Hepatocyte (in vitro differentiated cells): Measurements from ENCODE around the gene DCXR. TPM values are rescaled to one million over a fixed set of nuclear protein-coding genes. Genes with fewer than 3 reads are reported as not detected.

Experiments used
- DNase-seq: peaks from one replicate; pipeline ENCODE4 v3.0.0-alpha.2; 2016; ENCODE audit warnings: low spot score
- H2AFZ ChIP-seq: fragments of 200-600 bp; sonication (generic); 2 replicates; pipeline ENCODE4 v1.6.0; 2016; ENCODE audit warnings: antibody characterized with exemption, mild to moderate bottlenecking
- H3K27ac ChIP-seq: fragments of 200-600 bp; sonication (generic); 2 replicates; pipeline ENCODE4 v1.5.1; 2016; ENCODE audit warnings: mild to moderate bottlenecking
- H3K27me3 ChIP-seq: fragments of 200-600 bp; sonication (generic); 2 replicates; pipeline ENCODE4 v1.6.1; 2016
- H3K36me3 ChIP-seq: fragments of 200-600 bp; sonication (generic); replicated peaks from 2 replicates; pipeline ENCODE4 v1.5.1; 2016; ENCODE audit warnings: low read depth; ENCODE audit not compliant: insufficient read depth
- H3K4me1 ChIP-seq: fragments of 200-600 bp; sonication (generic); 2 replicates; pipeline ENCODE4 v1.5.1; 2016; ENCODE audit warnings: mild to moderate bottlenecking, moderate library complexity; ENCODE audit not compliant: insufficient read depth
- H3K4me2 ChIP-seq: fragments of 200-600 bp; sonication (generic); 2 replicates; pipeline ENCODE4 v1.6.0; 2016
- H3K4me3 ChIP-seq: fragments of 200-600 bp; sonication (generic); 2 replicates; pipeline ENCODE4 v1.5.1; 2016; ENCODE audit warnings: mild to moderate bottlenecking
- H3K79me2 ChIP-seq: fragments of 200-600 bp; sonication (generic); 2 replicates; pipeline ENCODE4 v1.6.0; 2017; ENCODE audit warnings: mild to moderate bottlenecking
- H3K9me2 ChIP-seq: fragments of 200-600 bp; sonication (generic); replicated peaks from 2 replicates; pipeline ENCODE4 v1.6.0; 2017; ENCODE audit warnings: mild to moderate bottlenecking; ENCODE audit not compliant: insufficient read depth
- H3K9me3 ChIP-seq: fragments of 200-600 bp; sonication (generic); 2 replicates; pipeline ENCODE4 v1.5.1; 2016; ENCODE audit warnings: low read depth, mild to moderate bottlenecking
- H4K20me1 ChIP-seq: fragments of 200-600 bp; sonication (generic); 2 replicates; pipeline ENCODE4 v1.6.0; 2016; ENCODE audit warnings: mild to moderate bottlenecking; ENCODE audit not compliant: insufficient read depth, poor library complexity, severe bottlenecking
- EZH2 ChIP-seq: fragments of 200-600 bp; sonication (generic); IDR thresholded peaks from 2 replicates; pipeline ENCODE4 v1.6.1; 2016; ENCODE audit warnings: antibody characterized with exemption, mild to moderate bottlenecking, borderline replicate concordance
- EZH2phosphoT487 ChIP-seq: fragments of 200-600 bp; sonication (generic); IDR thresholded peaks from one replicate; pipeline ENCODE4 v1.6.1; 2018; ENCODE audit warnings: antibody characterized with exemption, mild to moderate bottlenecking, low read depth, moderate library complexity; ENCODE audit not compliant: unreplicated experiment, severe bottlenecking
- WGBS: methylation state at CpG from one replicate; pipeline ENCODE4 v1.1.6; 2016; ENCODE audit warnings: low lambda C conversion rate; ENCODE audit errors: missing lambda C conversion rate; 5-methylcytosine and 5-hydroxymethylcytosine counted together
- polyA plus RNA-seq: library from polyadenylated mRNA; unstranded; fragments of >200 nt; fragmentation: Nextera tagmentation; extraction: Ambion mirVana; gene quantifications from 2 replicates; pipeline ENCODE4 v1.2.1, GENCODE V29; 2016
- total RNA-seq: library from RNA; depleted of rRNA; stranded (reverse); fragments of >200 nt; gene quantifications from 2 replicates; pipeline ENCODE4 v1.2.3, GENCODE V29; 2014
- TF ChIP-seq, protein P1 (sequence below): fragments of 200-600 bp; sonication (generic); IDR thresholded peaks from 2 replicates; pipeline ENCODE4 v1.5.1; 2016; ENCODE audit warnings: antibody characterized with exemption, mild to moderate bottlenecking; ENCODE audit not compliant: poor library complexity

The DCXR gene
- total and polyA plus RNA-seq, 2 experiments from 2014 or later = 118 to 207 TPM

GRCh38 chr17:82034371-82035011, 3.0 kb downstream of the DCXR start:
- Histone ChIP-seq H3K4me2 (no peak overlapping the region), H3K79me2 (peaks cover 11% of the 10 kb centered on the region), H3K27me3 (no peaks in the 10 kb centered on the region), H3K4me3 (no peak overlapping the region), H3K9me3 (no peaks in the 10 kb centered on the region), H3K9me2 (no peaks in the 10 kb centered on the region), H3K4me1 (peaks cover 20% of the 10 kb centered on the region), H3K27ac (no peak overlapping the region), H2AFZ (no peak overlapping the region), H4K20me1 (no peaks in the 10 kb centered on the region), H3K36me3 (no peaks in the 10 kb centered on the region)
- TF ChIP-seq EZH2phosphoT487 (no peak), EZH2 (no peak)
- TF ChIP-seq, protein P1, sequence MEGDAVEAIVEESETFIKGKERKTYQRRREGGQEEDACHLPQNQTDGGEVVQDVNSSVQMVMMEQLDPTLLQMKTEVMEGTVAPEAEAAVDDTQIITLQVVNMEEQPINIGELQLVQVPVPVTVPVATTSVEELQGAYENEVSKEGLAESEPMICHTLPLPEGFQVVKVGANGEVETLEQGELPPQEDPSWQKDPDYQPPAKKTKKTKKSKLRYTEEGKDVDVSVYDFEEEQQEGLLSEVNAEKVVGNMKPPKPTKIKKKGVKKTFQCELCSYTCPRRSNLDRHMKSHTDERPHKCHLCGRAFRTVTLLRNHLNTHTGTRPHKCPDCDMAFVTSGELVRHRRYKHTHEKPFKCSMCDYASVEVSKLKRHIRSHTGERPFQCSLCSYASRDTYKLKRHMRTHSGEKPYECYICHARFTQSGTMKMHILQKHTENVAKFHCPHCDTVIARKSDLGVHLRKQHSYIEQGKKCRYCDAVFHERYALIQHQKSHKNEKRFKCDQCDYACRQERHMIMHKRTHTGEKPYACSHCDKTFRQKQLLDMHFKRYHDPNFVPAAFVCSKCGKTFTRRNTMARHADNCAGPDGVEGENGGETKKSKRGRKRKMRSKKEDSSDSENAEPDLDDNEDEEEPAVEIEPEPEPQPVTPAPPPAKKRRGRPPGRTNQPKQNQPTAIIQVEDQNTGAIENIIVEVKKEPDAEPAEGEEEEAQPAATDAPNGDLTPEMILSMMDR = no peak
- WGBS = 87% methylated on average over 18 of the region's 23 CpGs
- DNase-seq = no peak

DNA sequence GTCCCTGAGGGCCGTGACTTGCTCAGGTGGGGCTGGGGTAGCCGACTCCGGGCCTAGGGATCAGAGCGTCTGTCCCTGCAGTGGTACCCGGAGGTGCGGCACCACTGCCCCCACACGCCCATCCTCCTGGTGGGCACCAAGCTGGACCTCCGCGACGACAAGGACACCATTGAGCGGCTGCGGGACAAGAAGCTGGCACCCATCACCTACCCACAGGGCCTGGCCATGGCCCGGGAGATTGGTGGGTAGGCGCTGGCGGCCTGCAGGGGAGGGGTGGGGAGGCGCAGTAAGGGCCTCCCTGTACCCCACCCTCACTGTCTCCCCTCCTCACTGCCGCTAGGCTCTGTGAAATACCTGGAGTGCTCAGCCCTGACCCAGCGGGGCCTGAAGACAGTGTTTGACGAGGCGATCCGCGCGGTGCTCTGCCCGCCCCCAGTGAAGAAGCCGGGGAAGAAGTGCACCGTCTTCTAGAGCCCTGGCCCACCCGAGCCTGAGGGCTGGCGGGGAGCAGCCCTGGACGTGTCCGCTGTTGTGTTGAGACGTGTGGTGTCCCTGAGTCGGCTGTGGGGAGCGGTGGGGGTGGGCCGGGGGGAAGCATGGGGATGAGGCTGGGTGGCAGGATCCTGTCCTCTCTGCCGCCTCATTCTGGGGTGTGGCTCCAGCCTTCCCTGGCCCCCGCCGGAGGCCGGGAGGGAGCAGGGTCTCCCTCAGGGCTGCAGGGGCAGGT, 4.0 kb downstream of the DCXR start:
- 95% methylated on average over 17 of the region's 38 CpGs for WGBS
- TF ChIP-seq, protein P1 = no peak
- TF ChIP-seq EZH2phosphoT487 (no peak), EZH2 (no peak)

GRCh38 chr17:82031885-82032627, 5.4 kb downstream of the DCXR start:
- TF ChIP-seq, protein P1 = no peak
- TF ChIP-seq EZH2phosphoT487 = no peak
- no peak for TF ChIP-seq EZH2
- H3K9me2 ChIP-seq = no peaks in the 10 kb centered on the region
- WGBS = 21% methylated on average over 28 of the region's 59 CpGs
- H3K27ac ChIP-seq = no peak overlapping the region
- H3K4me2 ChIP-seq = peak overlapping the region; percentile 96
- H4K20me1 ChIP-seq = no peaks in the 10 kb centered on the region
- DNase-seq = peak; percentile 73
- H2AFZ ChIP-seq = no peak overlapping the region
- peaks cover 11% of the 10 kb centered on the region for H3K79me2 ChIP-seq
- no peaks in the 10 kb centered on the region for H3K36me3 ChIP-seq
- peak overlapping the region; percentile 24 for H3K4me3 ChIP-seq
- peaks cover 20% of the 10 kb centered on the region for H3K4me1 ChIP-seq
- no peaks in the 10 kb centered on the region for H3K9me3 ChIP-seq
- H3K27me3 ChIP-seq = no peaks in the 10 kb centered on the region

More for the DNA sequence above, 4.0 kb downstream of the DCXR start:
- Histone ChIP-seq H2AFZ (no peak overlapping the region), H3K79me2 (peaks cover 11% of the 10 kb centered on the region), H3K27ac (no peak overlapping the region), H3K9me2 (no peaks in the 10 kb centered on the region), H3K27me3 (no peaks in the 10 kb centered on the region), H3K9me3 (no peaks in the 10 kb centered on the region), H3K4me3 (no peak overlapping the region), H4K20me1 (no peaks in the 10 kb centered on the region), H3K4me1 (peaks cover 20% of the 10 kb centered on the region), H3K36me3 (no peaks in the 10 kb centered on the region), H3K4me2 (no peak overlapping the region)
- no peak for DNase-seq
